ENCODE data around the gene CLDN16.

The CLDN16 gene

DNA sequence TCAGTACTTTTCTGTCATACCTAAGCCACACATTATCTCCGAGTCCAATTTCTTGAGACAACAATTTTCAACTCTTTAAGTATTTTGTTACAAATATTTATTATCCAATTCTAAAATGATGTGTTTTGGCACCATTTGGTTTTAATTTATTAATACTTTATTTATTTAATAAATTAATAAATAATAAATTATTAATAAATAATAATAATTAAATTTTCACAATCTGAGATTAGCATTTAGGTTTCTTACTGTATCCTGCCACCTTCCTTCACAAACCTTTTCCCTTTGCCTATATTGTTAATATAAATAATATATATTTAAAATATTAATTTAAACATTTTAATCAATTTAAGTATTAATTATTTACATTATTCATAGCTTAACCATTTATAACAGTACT, 37.9 kb downstream of the CLDN16 start:
- POLR2A ChIA-PET: no interaction called here
- TF ChIP-seq, protein P1, sequence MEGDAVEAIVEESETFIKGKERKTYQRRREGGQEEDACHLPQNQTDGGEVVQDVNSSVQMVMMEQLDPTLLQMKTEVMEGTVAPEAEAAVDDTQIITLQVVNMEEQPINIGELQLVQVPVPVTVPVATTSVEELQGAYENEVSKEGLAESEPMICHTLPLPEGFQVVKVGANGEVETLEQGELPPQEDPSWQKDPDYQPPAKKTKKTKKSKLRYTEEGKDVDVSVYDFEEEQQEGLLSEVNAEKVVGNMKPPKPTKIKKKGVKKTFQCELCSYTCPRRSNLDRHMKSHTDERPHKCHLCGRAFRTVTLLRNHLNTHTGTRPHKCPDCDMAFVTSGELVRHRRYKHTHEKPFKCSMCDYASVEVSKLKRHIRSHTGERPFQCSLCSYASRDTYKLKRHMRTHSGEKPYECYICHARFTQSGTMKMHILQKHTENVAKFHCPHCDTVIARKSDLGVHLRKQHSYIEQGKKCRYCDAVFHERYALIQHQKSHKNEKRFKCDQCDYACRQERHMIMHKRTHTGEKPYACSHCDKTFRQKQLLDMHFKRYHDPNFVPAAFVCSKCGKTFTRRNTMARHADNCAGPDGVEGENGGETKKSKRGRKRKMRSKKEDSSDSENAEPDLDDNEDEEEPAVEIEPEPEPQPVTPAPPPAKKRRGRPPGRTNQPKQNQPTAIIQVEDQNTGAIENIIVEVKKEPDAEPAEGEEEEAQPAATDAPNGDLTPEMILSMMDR (IDR thresholded peaks at IDR 0.05; ENCODE audit: control extremely low read depth, extremely low read depth, low read depth, missing control alignments): no peak
- CTCF ChIA-PET: interaction anchor here (1.0 to 5.8 kb wide), 10 partner anchors 9 to 478 kb away, joined by 3 to 56 read pairs (median 5); no protein-coding TSS in a partner anchor
- no peak for DNase-seq (ENCODE audit: extremely low spot score)

DNA sequence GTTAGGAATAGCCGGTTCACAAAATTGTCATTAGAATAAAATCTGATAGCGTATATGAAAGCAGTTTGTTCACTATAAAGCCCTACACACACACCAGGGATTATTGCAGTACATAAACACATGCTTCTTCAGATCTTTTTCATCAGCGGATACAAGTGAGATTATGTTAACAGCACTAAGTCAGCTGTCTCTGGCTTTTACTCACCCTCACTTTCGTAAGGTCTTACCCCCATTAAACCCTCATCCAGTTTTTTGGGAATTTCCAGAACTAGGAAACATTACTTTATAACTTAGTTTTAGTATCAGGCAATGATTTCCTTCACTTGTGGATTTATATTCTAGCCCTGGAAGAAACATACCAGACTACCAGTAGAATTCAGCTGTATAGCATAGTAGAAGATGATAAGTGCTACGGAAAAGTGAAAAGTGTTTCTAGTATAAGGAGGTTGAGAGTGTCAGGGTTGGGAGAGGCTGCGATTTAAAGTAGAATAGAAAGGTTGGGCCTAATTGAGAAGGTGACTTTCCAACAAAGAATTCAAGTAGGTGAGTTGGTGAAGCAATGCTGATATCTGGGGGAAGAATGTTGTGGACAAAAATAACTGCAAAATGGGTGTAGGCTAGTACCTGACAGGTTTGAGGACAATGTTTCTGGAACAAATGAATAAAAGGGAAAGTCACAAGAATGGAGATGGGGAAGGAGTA, 39.0 kb downstream of the CLDN16 start:
- no peak for DNase-seq (ENCODE audit: extremely low spot score)
- ChIA-PET CTCF (interaction anchor here (2.2 to 5.8 kb wide), 3 partner anchors 14 to 466 kb away, joined by 5 to 56 read pairs (median 11); no protein-coding TSS in a partner anchor), POLR2A (no interaction called here)
- TF ChIP-seq, protein P1 (IDR thresholded peaks at IDR 0.05; ENCODE audit: control extremely low read depth, extremely low read depth, low read depth, missing control alignments): no peak

DNA sequence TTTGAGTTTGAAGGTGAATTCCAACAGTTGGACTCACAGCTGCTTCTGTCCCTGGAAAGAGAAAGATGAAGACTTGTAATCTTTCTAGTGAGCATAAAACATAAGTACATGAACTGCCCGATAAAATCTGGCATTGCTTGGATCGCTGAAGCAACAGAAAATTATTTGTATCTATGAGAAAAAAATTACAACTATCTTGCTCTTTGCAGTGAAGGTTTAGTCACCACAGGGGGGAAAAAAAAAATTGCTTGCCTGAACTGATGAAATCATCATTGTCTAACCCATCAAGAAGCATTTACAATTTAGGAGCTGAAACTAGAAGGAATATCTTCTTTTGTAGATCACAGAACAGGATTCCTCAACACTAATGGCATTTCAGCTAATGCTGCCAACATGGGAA, 41.7 kb downstream of the CLDN16 start:
- POLR2A ChIA-PET: no interaction called here
- CTCF ChIA-PET: no interaction called here
- no peak for DNase-seq (ENCODE audit: extremely low spot score)
- TF ChIP-seq, protein P1 (IDR thresholded peaks at IDR 0.05; ENCODE audit: control extremely low read depth, extremely low read depth, low read depth, missing control alignments): no peak

- TF ChIP-seq, protein P1 (IDR thresholded peaks at IDR 0.05; ENCODE audit: control extremely low read depth, extremely low read depth, low read depth, missing control alignments): no peak
- CTCF ChIA-PET: interaction anchor here (1.3 kb wide), 1 partner anchor 470 kb away, joined by 3 read pairs; no protein-coding TSS in a partner anchor
- POLR2A ChIA-PET: no interaction called here
- no peak for DNase-seq (ENCODE audit: extremely low spot score)
These were observed 42.9 kb downstream of the CLDN16 start for GRCh38 chr3:190430906-190431305.

GRCh38 chr3:190432216-190432615, 44.3 kb downstream of the CLDN16 start:
- ChIA-PET CTCF (interaction anchor here (1.3 kb wide), 1 partner anchor 471 kb away, joined by 3 read pairs; no protein-coding TSS in a partner anchor), POLR2A (no interaction called here)
- TF ChIP-seq, protein P1 (IDR thresholded peaks at IDR 0.05; ENCODE audit: control extremely low read depth, extremely low read depth, low read depth, missing control alignments): no peak
- no peak for DNase-seq (ENCODE audit: extremely low spot score)

GRCh38 chr3:190433626-190434025, 45.7 kb downstream of the CLDN16 start:
- POLR2A ChIA-PET: no interaction called here

More at GRCh38 chr3:190433626-190434025, 45.7 kb downstream of the CLDN16 start:
- TF ChIP-seq, protein P1 (IDR thresholded peaks at IDR 0.05; ENCODE audit: control extremely low read depth, extremely low read depth, low read depth, missing control alignments): no peak
- CTCF ChIA-PET: no interaction called here
- no peak for DNase-seq (ENCODE audit: extremely low spot score)
